GM12891 (cell line): Measurements from ENCODE around the gene ZNF385D.

Experiments
- PAX5 ChIP-seq: IDR thresholded peaks from 2 replicates; pipeline ENCODE4 v1.6.1; 2011; ENCODE audit warnings: low read length, moderate library complexity, mild to moderate bottlenecking; ENCODE audit not compliant: insufficient read depth, severe bottlenecking
- POLR2A ChIP-seq: IDR thresholded peaks from 2 replicates; pipeline ENCODE4 v1.6.1; 2011; ENCODE audit warnings: low read depth, low read length, control low read depth
- POLR2AphosphoS5 ChIP-seq: IDR thresholded peaks from 2 replicates; pipeline ENCODE4 v1.6.1; 2011; ENCODE audit warnings: low read depth, low read length, control low read depth
- SPI1 ChIP-seq: IDR thresholded peaks from 2 replicates; pipeline ENCODE4 v1.6.1; 2011; ENCODE audit warnings: low read depth, low read length, control low read depth
- TAF1 ChIP-seq: IDR thresholded peaks from 2 replicates; pipeline ENCODE4 v1.6.1; 2011; ENCODE audit warnings: low read depth, low read length, control low read depth

DNA sequence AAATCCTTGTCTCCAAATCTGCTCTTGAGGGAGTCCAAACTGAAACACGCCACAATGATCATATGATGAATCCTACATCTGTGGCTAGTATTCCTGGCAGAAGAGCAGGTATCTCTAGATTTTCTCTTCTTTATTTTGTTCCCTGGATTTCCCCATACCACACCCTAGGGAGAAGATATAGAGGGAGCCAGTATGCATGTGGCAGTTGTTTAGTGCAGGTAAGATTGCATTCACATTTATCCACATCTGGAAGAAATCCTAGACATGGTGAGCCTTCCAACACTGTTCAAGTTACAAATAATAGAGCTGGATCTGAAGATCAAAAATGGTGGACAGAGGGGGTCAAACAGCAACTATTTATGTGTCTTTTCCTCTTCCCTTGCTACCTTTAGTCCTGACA is 316.7 kb downstream of the ZNF385D start:
- TF ChIP-seq POLR2A, result no peak
- TF ChIP-seq POLR2AphosphoS5, result no peak
- TF ChIP-seq TAF1, result no peak
- no peak for TF ChIP-seq PAX5
- TF ChIP-seq SPI1, result no peak
